ENCODE results near the gene EFHD2.
"Not testable (repeated sequence)": the region's sequence is repeated elsewhere in the genome, so short reads cannot be mapped to it uniquely, and the experiment has no call there.

The EFHD2 gene

DNA sequence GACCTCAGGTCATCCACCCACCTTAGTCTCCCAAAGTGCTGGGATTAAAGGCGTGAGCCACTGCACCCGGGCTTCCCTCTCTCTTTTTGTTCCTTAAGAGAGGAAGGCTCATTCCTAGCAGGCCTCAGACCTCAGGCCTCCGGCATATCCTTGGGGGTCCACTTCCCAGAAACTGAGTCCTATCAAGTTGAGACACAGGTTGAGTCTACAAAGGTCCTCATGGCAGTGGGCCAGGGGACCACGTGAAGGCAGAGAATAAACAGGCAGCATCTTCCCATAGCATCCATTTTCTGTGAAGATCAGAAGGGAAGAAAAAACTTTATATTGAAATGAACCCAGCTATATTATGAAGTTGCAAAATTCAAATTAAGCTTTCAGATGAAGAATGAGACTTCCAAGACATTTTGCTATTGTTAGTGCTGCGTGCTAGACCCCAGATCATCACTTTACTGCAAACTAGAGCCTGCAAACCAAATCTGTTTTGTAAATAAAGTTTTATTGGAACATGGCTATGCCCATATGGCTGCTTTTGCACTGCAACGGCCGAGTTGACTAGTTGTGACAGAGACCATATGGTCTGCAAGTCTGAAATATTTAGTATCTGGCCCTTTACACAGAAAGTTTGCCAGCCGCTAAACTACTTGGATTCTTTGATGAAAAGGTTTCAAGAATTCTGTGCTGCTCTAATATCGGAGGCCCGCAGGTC, 43.3 kb downstream of the EFHD2 start:
- no peak for DNase-seq

DNA sequence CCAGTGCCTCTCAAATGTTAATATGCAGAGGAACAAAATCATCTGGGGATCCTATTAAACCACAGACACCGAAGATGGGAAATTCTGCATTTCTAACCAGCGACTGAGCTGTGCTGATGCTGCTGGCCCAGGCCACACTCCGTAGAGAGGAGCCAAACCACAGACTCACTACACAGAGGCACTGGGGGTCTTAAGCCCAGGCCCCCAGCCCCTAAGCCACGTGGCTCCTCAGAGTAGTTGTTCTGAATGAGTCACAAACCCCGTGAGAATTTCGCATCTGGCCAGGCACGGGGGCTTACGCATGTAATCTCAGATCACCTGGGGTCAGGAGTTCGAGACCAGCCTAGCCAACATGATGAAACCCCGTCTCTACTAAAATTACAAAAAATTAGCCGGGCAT, 44.0 kb downstream of the EFHD2 start:
- peak; percentile 12 for DNase-seq

DNA sequence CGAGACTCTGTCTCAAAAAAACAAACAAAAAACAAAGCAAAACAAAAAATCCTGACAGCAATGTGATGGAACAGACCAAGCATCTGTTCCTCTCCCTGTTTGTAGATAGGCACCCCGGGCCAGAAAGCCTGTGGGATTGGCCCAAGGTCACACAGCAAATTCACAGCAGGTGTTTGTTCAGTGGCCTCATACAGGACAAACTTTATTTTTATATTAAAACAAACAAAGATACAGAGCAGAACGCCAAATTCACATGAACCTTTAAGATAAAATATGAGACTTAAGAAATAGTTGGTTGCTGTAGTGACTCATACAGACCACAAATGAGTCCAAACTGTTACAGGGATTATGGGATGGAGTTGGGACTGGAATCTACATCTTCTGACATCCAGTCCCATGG, 44.6 kb downstream of the EFHD2 start:
- DNase-seq, result peak; percentile 65

DNA sequence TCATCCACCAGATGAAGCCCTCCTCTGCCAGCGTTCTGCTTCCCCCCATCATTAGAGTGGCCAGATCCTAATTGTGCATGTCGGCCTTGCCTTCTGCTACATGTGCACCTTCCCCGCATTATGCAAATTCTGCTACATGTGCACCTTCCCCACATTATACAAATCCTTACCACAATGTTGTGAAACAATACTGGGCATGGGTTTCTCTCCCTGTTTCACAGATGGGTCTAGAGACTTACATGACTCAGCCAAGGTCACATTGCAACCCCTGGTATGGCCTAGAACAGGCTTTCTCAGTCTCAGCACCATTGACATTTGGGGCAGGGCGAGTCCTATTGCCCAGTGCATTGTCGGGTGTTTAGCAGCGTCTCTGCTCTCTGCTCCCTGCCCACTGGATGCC, 45.8 kb downstream of the EFHD2 start:
- no peak for DNase-seq

DNA sequence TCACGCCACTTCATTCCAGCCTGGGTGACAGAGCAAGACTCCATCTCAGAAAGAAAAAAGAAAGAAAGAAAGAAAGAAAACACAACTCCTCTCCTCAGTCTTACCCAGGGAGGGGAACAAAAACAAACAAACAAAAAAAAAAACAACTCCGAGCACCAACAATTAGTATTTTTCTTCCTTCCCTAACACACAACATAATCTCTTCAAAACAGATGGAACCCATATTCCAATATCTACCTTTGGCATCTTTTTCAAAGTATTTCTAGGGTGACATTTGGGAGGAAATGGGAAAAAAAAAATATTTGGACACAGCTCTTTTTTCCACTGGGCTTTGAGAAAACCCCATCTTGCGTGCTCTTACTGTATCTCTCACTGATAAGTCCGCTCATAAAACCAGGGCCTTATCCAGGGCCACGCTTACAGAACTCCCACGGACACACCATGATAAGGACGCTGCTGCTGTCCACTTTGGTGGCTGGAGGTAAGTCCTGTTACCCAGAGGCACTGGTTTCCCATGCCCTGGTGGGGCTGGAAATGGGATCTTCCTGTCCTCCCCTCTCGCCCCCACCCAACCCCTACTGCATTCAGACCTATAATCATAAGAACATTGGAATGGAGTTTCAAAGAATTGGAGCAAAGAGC, 46.7 kb downstream of the EFHD2 start, which contains the start of gene CELA2A:
TSS of gene CELA2A (plus strand) at position 420 of the 642 bp plus-strand sequence. CDS start at position 442, 22 bp downstream.
- no peak for DNase-seq

DNA sequence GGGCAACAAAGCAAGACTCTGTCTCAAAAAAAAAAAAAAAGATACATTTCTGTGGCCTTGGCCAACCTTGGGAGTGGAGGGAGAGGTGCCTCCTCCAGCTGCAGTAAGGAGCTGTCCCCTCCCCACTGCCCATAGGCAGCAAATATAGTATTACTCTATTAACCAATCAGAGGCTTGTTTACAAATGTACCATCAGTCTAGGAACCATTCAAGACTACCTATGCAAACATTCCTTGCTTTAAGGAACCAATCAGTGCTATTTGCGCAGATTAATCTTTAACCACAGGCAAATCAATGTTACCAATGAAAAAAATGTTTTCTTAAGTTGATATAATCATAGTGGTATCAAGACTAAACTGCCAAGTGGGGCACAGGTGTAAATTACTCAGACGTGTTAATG, 47.9 kb downstream of the EFHD2 start:
- DNase-seq, result no peak

DNA sequence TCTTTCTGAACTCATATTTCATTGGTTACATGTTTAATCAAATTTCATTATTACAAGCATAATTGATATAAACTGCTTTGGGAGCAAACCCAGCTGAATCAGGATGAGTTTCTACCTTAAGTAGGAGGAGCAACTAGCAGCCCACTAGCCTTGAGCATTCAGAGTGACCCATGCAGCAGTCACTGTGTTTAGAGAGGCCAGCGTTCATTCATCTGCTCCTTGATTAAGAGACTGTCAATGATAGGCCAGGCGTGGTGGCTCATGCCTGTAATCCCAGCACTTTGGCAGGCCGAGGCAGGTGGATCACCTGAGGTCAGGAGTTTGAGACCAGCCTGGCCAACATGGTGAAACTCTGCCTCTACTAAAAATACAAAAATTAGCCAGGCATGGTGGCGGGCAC, 48.7 kb downstream of the EFHD2 start:
- not testable (repeated sequence) for DNase-seq

DNA sequence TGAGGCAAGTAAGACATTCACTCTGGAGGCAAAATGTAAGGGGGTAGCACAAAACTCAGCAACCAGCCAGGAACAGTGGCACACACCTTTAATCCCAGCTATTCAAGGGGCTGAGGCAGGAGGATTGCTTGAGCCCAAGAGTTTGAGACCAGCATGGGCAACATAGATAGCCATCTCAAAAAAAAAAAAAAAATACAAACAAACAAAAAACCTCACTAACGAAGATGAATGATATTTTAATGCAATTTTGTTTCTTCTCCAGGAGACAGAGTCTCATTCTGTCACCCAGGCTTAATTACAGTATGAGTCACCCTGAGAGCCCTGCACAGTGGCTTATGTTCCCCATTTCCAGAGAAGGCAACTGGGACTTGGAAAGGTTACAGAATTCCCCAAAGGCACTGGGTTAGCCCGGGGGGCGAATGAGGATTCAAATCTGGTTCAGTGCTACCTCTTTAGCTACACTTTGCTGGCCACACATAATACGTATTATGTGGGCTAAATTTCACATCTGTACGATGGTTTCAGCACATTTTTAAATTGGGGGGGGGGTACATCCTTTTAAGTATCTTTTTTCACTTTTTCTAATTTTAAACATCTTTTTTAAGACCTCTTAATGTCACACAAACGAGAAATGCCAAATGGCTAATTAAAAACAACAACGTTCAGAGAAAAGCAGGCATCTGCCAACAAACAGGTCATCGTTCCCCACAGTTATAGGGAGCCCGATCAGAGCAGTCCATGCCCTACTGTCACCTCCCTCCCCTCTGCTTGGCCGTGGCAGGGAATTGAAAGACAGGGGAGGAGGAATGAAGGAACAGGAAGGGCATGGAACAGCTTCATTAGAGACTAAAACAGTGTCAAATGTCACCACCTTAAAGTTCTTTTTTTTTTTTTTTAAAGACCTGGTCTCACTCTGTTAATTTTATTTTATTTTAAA, 50.4 kb downstream of the EFHD2 start:
- DNase-seq, result peak; percentile 57

DNA sequence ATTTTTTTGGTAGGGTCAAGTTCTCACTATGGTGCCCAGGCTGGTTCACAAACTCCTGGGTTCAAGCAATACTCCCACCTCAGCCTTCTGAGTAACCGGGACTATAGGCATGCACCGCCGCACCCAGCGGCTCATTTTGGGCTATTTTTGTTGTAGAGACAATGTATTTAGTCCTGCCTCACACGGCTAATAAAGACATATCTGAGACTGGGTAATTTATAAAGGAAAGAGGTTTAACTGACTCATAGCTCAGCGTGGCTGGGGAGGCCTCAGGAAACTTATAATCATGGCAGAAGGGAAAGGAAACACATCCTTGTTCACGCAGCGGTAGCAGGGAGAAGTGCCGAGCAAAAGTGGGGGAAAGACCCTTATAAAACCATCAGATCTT, 51.0 kb downstream of the EFHD2 start:
- DNase-seq, result no peak

DNA sequence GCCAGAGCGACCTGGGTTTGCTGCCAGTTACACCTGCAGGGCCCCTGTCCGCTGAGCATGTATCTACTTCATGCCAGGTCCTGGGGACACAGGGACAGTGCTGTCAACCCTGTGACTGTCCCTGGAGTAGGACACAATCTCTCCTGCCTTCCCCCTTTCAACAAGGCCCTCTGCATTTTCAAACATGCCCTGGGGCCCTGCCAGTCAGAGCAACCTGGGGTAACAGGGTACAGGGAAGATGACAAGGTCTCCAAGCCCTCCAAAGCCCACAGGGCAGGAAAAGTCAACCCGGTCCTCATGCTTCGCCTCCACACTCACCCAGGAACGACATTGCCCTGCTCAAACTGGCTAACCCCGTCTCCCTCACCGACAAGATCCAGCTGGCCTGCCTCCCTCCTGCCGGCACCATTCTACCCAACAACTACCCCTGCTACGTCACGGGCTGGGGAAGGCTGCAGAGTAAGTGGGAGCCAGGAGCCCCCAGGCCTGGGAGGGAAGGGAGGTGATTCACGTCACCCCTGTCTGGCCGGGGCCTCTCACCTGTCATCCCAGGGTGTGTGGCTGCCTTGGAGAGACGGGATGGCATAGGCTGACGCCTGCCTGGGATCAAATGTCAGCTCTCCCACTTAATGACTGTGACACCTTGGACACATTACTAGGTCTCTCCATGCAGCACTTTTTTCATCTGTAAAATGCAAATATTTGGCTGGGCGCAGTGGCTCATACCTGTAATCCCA, 53.5 kb downstream of the EFHD2 start:
- not testable (repeated sequence) for DNase-seq

DNA sequence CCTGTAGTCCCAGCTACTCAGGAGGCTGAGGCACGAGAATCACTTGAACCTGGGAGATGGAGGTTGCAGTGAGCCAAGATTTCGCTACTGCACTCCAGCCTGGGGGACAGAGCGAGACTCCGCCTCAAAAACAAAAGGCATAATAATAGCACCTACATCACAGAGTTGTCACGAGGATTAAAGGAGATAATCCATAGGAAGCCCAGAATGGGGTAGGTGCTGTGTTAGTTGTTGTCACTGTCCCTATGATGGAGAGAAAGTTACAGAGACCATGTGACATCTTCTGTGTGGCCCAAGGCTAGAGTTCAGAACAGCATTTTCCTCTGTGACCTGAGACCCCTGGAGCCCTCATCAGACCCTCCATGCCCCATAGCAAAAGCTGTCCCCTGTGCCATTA, 54.2 kb downstream of the EFHD2 start:
- not testable (repeated sequence) for DNase-seq

DNA sequence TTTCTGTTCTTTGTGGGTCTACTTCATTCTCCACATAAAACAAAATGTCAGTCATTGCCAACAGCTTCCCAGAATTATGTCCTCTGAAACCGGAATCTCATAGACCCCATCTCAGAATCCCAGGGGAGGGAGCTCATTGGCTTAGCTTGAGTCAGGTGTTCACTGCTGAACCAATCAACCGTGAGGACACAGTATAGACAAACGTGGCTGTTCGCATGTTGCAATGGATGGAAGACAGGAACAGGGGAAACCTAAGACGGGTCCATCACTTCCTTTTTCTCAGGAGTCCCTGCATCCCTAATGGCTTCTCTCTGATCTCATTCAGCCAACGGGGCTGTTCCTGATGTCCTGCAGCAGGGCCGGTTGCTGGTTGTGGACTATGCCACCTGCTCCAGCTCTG, 56.0 kb downstream of the EFHD2 start:
- DNase-seq, result no peak

DNA sequence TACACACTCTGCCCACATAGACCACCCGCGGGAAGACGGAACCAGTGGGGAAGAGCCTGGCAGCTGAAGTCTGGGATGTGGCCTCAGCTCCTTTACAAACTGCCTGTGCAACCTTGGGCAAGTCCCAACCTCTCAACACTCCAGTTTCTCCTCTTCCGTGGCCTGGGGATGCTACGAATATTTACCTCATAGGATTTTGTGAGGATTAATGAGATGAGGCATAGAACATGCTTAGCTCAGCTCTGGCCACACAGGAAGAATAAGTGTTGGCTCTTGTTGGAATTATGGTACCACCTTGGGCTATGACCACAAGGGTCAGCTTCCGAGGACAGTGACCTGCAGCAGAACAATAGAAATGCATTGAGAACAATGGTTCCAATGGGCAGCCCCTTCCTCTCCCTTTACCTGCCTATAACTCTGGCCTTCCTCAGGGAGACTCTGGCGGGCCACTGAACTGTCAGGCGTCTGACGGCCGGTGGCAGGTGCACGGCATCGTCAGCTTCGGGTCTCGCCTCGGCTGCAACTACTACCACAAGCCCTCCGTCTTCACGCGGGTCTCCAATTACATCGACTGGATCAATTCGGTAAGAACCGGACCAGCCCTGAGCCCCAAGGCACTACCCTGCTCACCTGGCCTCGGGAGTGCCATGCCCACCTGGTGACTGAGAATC, 57.4 kb downstream of the EFHD2 start:
- DNase-seq, result not testable (repeated sequence)

DNA sequence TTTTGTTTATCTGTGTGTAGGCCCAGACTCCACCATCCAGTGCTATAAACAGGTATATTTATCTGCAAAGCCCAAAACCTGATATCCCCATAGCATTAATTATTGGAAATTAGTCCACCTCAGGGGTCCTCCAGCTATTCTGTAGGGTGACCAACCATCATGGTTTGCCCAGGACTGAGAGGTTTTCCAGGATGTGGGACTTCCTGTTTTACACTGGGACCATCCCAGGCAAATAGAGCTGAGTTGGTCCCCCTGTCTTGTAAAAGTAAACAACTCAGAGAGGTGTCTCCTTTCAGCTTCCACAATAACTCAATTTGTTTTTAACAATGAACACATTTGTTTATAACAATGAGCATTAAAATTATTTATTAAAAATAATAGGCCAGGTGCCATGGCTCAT, 58.5 kb downstream of the EFHD2 start:
- no peak for DNase-seq

DNA sequence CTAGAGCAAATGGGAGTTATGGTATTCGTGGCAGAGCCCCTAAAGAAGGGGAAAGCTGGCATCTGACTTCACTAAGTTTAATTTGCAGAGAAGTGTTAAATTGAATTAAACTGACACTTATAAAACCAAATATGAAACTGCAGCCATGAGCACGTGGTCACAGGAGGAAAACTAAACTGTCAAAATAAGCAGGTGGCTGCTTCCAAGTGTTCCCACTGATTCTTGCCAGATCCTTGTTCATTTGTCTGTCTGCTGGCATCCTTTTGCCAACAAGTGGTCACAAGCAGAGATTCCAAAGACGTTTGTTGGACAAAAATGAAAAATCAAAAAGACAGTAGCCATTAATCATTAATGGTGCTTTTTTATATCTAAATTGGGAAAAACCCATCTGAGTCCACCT, 59.7 kb downstream of the EFHD2 start:
- no peak for DNase-seq

DNA sequence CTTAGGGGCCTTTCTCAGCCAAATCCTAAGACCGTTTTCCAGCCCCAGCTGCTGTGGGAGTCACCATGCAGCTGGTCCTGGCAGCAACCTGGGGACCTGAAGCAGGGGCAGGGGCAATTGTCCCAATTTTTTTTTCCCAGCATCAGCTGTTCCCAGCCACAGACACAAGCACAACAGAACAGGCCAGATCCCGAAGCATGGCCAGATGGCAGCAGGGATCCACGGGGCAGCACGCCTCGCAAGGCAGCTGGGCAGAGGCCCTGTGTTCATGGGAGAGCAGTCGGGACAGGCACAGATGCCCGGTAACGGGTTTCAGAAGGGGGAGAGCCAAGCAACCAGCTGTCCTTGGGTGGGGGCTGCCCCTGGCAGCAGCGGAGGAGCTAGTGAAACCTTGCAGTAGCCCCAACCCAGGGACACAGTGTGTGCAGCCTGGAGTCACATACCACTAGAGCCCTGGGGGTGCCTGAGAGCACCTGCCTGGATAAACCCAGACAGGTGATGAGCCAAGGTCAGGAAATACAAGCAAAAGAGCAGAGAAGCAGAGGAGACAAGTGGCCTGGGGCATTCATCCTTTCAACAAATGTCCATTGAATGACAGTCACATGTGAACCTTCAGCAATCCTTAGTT, 60.2 kb downstream of the EFHD2 start:
- DNase-seq, result not testable (repeated sequence)

DNA sequence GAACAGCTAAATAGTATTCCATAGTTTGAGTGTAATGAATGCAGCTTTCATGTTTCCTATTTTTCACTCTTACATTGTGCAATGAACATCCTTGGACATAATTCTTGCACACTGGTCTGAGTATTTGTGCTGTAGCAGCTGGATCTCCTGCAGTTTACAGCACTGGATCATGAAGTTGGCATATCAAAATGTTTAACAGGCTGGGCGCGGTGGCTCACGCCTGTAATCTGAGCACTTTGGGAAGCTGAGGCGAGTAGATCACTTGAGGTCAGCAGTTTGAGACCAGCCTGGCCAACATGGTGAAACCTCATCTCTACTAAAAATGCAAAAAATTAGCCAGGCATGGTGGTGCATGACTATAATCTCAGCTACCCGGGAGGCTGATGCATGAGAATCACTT, 61.4 kb downstream of the EFHD2 start:
- DNase-seq, result not testable (repeated sequence)

DNA sequence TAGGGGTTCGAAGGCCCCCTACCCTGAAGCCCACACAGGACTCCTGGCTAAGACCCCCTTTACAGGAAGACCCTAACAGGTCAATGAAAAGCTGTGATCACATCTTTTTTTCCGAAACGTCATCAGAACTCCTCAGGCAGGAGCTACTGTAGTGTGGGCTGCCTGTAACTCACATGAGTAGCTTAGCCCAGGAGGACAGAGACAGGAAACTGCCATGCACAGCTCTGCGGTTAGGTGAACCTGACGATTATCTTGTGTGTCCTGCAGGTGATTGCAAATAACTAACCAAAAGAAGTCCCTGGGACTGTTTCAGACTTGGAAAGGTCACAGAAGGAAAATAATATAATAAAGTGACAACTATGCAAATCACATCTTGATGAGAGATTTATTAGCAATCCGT, 62.0 kb downstream of the EFHD2 start:
- not testable (repeated sequence) for DNase-seq

DNA sequence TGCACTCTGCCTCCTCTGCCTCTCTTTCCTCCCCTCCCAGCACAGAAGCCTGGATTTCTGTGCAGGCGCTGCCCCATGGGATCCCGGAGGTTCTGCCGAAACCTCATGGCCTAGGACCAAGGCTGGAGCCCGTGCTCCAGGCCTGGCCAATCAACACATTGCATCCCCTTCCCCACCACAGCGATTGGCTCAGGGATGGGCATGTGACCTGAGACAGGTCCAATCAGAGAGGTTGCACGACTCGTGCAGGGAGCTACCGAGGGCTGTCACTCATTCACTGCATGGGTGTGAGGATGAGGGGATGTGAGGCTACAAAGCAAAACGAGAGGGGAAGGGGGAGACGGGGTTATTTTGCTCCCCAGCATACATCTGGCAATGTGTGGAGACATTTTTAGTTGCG, 62.9 kb downstream of the EFHD2 start:
- DNase-seq, result no peak

DNA sequence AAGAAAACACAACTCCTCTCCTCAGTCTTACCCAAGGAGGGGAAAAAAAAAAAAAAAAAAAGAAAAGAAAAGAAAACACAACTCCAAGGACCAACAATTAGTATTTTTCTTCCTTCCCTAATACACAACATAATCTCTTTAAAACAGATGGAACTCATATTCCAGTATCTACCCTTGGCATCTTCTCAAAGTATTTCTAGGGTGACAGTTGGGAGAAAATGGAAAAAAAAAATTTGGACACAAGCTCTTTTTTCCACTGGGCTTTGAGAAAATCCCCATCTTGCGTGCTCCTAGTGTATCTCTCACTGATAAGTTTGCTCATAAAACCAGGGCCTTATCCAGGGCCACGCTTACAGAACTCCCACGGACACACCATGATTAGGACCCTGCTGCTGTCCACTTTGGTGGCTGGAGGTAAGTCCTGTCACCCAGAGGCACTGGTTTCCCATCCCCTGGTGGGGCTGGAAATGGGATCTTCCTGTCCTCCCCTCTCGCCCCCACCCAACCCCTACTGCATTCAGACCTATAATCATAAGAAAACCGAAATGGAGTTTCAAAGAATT, 66.1 kb downstream of the EFHD2 start, which contains the start of gene CELA2B:
TSS of gene CELA2B (plus strand) at position 353 of the 563 bp plus-strand sequence. CDS start at position 375, 22 bp downstream.
- no peak for DNase-seq

DNA sequence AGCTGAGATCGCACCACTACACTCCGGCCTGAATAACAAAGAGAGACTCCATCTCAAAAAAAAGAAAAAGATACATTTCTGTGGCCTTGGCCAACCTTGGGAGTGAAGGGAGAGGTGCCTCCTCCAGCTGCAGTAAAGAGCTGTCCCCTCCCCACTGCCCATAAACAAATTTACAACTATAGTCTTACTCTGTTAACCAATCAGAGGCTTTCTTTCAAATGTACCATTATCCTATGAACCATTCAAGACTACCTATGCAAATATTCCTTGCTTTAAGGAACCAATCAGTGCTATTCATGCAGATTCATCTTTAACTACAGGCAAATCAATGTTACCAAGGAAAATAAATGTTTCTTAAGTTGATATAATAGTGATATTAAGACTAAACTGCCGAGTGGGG, 67.2 kb downstream of the EFHD2 start:
- no peak for DNase-seq

All from fibroblast of skin of back (primary cell).